ENCODE measurements around the gene PTPRN2. TPM values are rescaled to one million over a fixed set of nuclear protein-coding genes. Genes with fewer than 3 reads are reported as not detected.
A peak's percentile ranks its signal among the peaks of the same experiment; 100 is the strongest.

Gene PTPRN2
- total and polyA plus RNA-seq, 2 of the 13 experiments (the other 11 are each of a cell fraction or from before 2014, with no cell fraction given): 2.5 to 24.2 TPM

- H3K27ac ChIP-seq (ENCODE audit: extremely low read length, insufficient read depth, low read length): no peak overlapping the region
- no peaks in the 10 kb centered on the region for H3K79me2 ChIP-seq (ENCODE audit: insufficient read depth, low read length)
- FAIRE-seq: no peak
- H3K27me3 ChIP-seq (ENCODE audit: control insufficient read depth in 1 of 2, insufficient read depth in 2 of 2, low read length in 2 of 2): peaks cover 5 to 59% of the 10 kb centered on the region in 2 experiments
- H3K4me2 ChIP-seq (ENCODE audit: low read depth, low read length): no peak overlapping the region
- CTCF ChIA-PET (ENCODE audit: low intra/inter-chr PET ratio, low total read pairs): no interaction called here
- H2AFZ ChIP-seq (ENCODE audit: low read length): no peak overlapping the region
- in situ Hi-C loops (cut with HindIII; ENCODE audit: extremely low pct_ligation_motif_present, low pct_unique_long_range_greater_than_20kb) (no loop called here), intact Hi-C loops (cut with micrococcal nuclease; ENCODE audit: unreplicated experiment) (no loop called here)
- no peaks in the 10 kb centered on the region for H3K4me1 ChIP-seq (ENCODE audit: insufficient read depth, low read length)
- WGBS (ENCODE audit: low lambda C conversion rate): 23% methylated on average over 5 of the region's 5 CpGs
- no peaks in the 10 kb centered on the region for H3K9me3 ChIP-seq (ENCODE audit: low read length)
- no peaks in the 10 kb centered on the region for H3K36me3 ChIP-seq (replicated peaks in 1 of 2; ENCODE audit: control insufficient read depth in 1 of 2, insufficient read depth in 2 of 2, low read length in 2 of 2)
- no peak overlapping the region for H3K9ac ChIP-seq (ENCODE audit: insufficient read depth, low read depth, low read length)
- no peak overlapping the region for H3K4me3 ChIP-seq (replicated peaks in 1 of 3; ENCODE audit: insufficient read depth in 1 of 3, low read depth in 2 of 3, low read length in 3 of 3)
- BruUV-seq (replicated peaks): no TSS peak
- H4K20me1 ChIP-seq (ENCODE audit: insufficient read depth, low read length): peaks cover 10% of the 10 kb centered on the region; the same call in 1 of the 2 replicates
- no peak for ATAC-seq
- no peak for DNase-seq (ENCODE audit: low spot score)
- POLR2A ChIA-PET: no interaction called here
- no peak for TF ChIP-seq ZNF790 (CRISPR knock-in tag; IDR thresholded peaks at IDR 0.05; ENCODE audit: borderline replicate concordance)
- no peak for TF ChIP-seq HHEX (CRISPR knock-in tag; IDR thresholded peaks at IDR 0.05)
- TF ChIP-seq ZFX (CRISPR knock-in tag; IDR thresholded peaks at IDR 0.05; ENCODE audit: low read depth): no peak
- no peak for TF ChIP-seq PBX2 (CRISPR knock-in tag; IDR thresholded peaks at IDR 0.05)
- peak; percentile 84; the same call in 1 of the 2 replicates for TF ChIP-seq EZH2 (conservative IDR thresholded peaks at IDR 0.05; ENCODE audit: low read depth, low read length)
- TF ChIP-seq FIP1L1 (IDR thresholded peaks at IDR 0.05; ENCODE audit: borderline replicate concordance, insufficient read depth, low read depth, low read length): no peak
These were observed 900.5 kb downstream of the PTPRN2 start for GRCh38 chr7:157687158-157687557.

GRCh38 chr7:157686285-157686894 lies 901.2 kb downstream of the PTPRN2 start:
- Histone ChIP-seq H3K27ac (ENCODE audit: extremely low read length, insufficient read depth, low read length) (no peak overlapping the region), H3K4me3 (replicated peaks in 1 of 3; ENCODE audit: insufficient read depth in 1 of 3, low read depth in 2 of 3, low read length in 3 of 3) (no peak overlapping the region), H3K4me2 (ENCODE audit: low read depth, low read length) (no peak overlapping the region), H3K79me2 (ENCODE audit: insufficient read depth, low read length) (no peaks in the 10 kb centered on the region), H3K36me3 (replicated peaks in 1 of 2; ENCODE audit: control insufficient read depth in 1 of 2, insufficient read depth in 2 of 2, low read length in 2 of 2) (no peaks in the 10 kb centered on the region; a peak in 1 of 5 replicates), H3K4me1 (ENCODE audit: insufficient read depth, low read length) (no peaks in the 10 kb centered on the region), H3K9me3 (ENCODE audit: low read length) (no peaks in the 10 kb centered on the region), H2AFZ (ENCODE audit: low read length) (no peak overlapping the region), H4K20me1 (ENCODE audit: insufficient read depth, low read length) (peaks cover 9% of the 10 kb centered on the region; the same call in 1 of the 2 replicates), H3K27me3 (ENCODE audit: control insufficient read depth in 1 of 2, insufficient read depth in 2 of 2, low read length in 2 of 2) (peaks cover 5 to 51% of the 10 kb centered on the region in 2 experiments), H3K9ac (ENCODE audit: insufficient read depth, low read depth, low read length) (no peak overlapping the region)
- ChIA-PET CTCF (ENCODE audit: low intra/inter-chr PET ratio, low total read pairs) (no interaction called here), POLR2A (no interaction called here)
- no TSS peak for BruUV-seq (replicated peaks)
- in situ Hi-C loops (cut with HindIII; ENCODE audit: extremely low pct_ligation_motif_present, low pct_unique_long_range_greater_than_20kb) (no loop called here), intact Hi-C loops (cut with micrococcal nuclease; ENCODE audit: unreplicated experiment) (no loop called here)
- WGBS (ENCODE audit: low lambda C conversion rate): 23% methylated on average over 13 of the region's 13 CpGs
- no peak for DNase-seq (ENCODE audit: low spot score)
- ATAC-seq: no peak
- FAIRE-seq: no peak
- TF ChIP-seq CSRNP2 (CRISPR knock-in tag; conservative IDR thresholded peaks at IDR 0.05; ENCODE audit: low read depth) (no peak), SNAPC4 (CRISPR knock-in tag; IDR thresholded peaks at IDR 0.05) (no peak)
